ENCODE data around the gene ASIC2.

Gene ASIC2

DNA sequence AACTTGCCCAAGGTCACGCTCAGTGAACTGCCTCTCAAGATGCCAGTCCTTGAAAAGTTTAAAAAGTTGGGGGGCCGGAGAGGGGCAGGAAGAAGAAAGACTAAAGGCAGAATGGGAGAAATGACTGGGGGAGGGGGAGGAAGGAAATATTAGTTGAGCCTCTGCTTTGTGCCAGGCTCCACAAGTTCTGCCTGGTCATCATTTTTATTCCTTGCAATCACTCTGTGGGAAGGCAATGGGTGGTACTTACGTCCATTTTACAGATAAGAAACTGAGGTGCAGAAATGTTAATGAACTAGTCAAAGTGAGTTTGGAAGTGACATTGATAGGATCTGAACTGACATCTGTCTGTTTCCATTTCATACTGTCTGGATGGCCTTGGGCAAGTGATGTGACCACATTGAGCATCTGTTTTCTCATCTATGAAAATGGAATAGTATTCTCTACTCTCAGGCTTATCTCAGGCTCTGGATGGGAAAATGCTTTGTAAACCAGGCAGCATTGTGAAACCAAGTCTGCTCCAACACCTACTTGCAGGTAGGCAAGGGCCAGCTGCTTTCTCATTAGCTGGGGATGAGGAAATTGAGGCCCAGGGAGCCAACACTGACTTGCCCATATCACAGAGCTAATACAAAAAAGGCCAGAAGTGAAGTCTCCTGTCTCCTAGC is 19.2 kb downstream of the ASIC2 start:
- Histone ChIP-seq H4K20me1 (no peaks in the 10 kb centered on the region), H3K27ac (no peak overlapping the region), H3K4me1 (peaks cover 16% of the 10 kb centered on the region), H3K4me2 (no peak overlapping the region), H3K36me3 (no peaks in the 10 kb centered on the region), H3K4me3 (no peak overlapping the region), H3K9ac (no peak overlapping the region), H3K9me3 (no peaks in the 10 kb centered on the region), H3K27me3 (no peaks in the 10 kb centered on the region)
- TF ChIP-seq Cebpa-rat (IDR thresholded peaks at IDR 0.05): no peak

DNA sequence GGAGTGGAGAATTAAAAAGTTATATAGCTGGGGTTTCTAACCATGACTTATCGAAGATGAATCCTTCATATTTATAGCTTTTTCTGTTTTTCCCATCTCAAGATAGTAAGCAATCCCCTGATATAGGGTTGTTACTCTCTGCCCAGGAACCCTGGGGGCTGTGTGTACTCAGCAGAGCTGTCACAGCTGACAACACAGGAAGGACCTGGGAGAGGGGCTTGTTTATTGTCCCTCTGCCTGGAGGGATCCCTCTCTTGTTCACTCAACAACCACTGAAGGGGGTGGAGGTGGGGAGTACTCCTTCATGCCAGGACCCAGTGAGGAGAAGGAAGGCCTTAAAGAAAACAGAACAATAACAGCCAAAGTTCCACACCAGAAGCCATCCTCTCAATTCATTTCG is 19.8 kb downstream of the ASIC2 start:
- peaks cover 16% of the 10 kb centered on the region for H3K4me1 ChIP-seq
- no peak overlapping the region for H3K9ac ChIP-seq
- no peaks in the 10 kb centered on the region for H3K27me3 ChIP-seq
- no peak overlapping the region for H3K4me3 ChIP-seq
- H3K27ac ChIP-seq: no peak overlapping the region
- no peaks in the 10 kb centered on the region for H4K20me1 ChIP-seq
- H3K9me3 ChIP-seq: no peaks in the 10 kb centered on the region
- TF ChIP-seq Cebpa-rat (IDR thresholded peaks at IDR 0.05): no peak
- H3K36me3 ChIP-seq: no peaks in the 10 kb centered on the region
- H3K4me2 ChIP-seq: no peak overlapping the region

DNA sequence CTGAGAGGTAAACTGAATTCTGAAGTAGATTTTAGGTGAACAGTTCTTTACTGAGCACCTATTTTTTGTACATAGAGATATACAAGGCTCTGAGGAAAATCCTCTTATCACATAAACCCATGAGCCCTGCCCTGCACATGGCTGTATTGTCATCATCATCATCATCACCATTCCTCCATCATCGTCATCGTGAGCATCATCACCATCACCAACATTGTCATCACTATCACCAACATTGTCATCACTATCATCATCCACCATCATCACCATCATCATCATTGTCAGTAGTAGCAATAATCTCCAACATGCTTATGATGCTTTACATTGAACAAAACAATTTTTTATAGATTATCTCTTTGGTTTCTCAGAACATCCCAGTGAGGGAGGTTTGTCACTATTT is 20.7 kb downstream of the ASIC2 start:
- no peaks in the 10 kb centered on the region for H3K27me3 ChIP-seq
- H3K4me1 ChIP-seq: peaks cover 16% of the 10 kb centered on the region
- H3K4me3 ChIP-seq: no peak overlapping the region
- 0 out of 2 replicates have a peak, but pooled peaks cover 6% of the 10 kb centered on the region for H4K20me1 ChIP-seq
- no peak overlapping the region for H3K27ac ChIP-seq
- TF ChIP-seq Cebpa-rat (IDR thresholded peaks at IDR 0.05): no peak
- no peaks in the 10 kb centered on the region for H3K36me3 ChIP-seq
- no peaks in the 10 kb centered on the region for H3K9me3 ChIP-seq
- H3K4me2 ChIP-seq: no peak overlapping the region
- H3K9ac ChIP-seq: no peak overlapping the region

DNA sequence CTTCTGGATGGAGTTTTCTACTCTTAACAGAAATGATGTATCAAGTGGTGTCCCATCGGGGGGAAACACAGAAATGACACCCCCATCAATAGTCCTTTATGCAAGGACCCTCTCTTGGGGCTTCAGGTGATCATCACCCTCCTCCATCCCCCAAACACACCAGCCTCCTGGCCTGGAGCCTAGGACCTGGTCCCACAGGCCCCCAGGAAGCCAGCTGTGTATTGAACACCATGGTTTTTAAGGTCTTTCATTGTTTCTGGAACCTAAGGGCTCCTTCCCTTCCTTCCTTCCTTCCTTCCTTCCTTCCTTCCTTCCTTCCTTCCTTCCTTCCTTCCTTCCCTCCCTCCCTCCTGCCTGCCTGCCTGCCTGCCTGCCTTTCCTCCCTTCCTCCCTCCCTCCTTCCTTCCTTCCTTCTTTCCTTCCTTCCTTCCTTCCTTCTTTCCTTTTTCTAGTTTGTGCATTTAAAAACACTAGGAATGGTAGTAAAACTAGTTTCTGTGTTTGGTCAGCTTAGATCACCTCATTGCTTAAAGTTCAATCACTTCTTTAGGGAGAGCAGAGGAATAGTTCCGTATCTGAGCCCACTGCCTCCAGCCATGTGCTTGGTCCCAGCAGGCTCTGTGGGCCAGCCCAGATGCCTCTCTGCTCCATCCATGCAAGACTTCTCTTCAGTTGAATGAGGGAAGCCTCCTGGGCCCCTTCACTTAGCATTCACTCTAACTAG is 23.6 kb downstream of the ASIC2 start:
- Histone ChIP-seq H3K36me3 (no peaks in the 10 kb centered on the region), H3K9ac (no peak overlapping the region), H3K4me3 (no peak overlapping the region), H4K20me1 (peaks cover 7% of the 10 kb centered on the region; the same call in 1 of the 2 replicates), H3K4me1 (peaks cover 16% of the 10 kb centered on the region), H3K27ac (0 out of 2 replicates have a peak overlapping the region, but pooled peaks have one; percentile 27), H3K4me2 (peak overlapping the region; percentile 29; the same call in 1 of the 2 replicates), H3K9me3 (no peaks in the 10 kb centered on the region), H3K27me3 (no peaks in the 10 kb centered on the region)
- TF ChIP-seq Cebpa-rat (IDR thresholded peaks at IDR 0.05): no peak

DNA sequence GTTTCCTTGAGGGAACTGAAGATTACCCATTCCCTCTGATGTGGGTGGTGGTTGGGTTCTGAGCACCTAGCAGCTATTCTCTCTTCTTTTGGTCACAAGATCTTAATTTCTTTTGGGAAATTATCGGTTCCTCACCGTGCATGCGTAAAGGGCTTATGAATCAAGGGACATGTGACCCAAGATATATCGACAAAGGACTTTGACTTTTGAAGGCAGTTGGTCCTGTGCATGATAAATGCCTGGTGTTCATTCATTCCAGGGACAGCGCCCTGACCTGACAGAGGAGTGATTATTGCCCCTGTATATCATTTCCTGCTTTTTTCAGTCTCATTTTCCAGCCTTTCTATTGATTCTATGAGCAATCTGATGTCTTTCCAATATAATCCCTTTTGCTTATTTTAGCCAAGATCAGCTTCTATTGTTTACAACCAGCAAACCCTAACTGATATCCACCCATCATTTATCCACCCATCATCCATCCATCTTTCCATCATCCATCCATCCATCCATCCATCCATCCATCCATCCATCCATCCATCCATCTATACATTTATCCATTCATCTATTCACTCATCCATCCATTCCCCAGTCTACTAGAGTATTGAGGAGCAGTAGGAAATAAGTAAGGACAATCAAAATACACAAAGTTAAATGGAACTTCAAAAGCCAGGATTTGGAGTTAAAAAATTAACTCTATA is 25.1 kb downstream of the ASIC2 start:
- H3K36me3 ChIP-seq: no peaks in the 10 kb centered on the region
- no peak overlapping the region for H3K9ac ChIP-seq
- H3K4me2 ChIP-seq: no peak overlapping the region
- H3K9me3 ChIP-seq: no peaks in the 10 kb centered on the region
- no peaks in the 10 kb centered on the region for H3K27me3 ChIP-seq
- H3K27ac ChIP-seq: no peak overlapping the region
- H3K4me1 ChIP-seq: peaks cover 16% of the 10 kb centered on the region
- peaks cover 13% of the 10 kb centered on the region; the same call in 1 of the 2 replicates for H4K20me1 ChIP-seq
- H3K4me3 ChIP-seq: no peak overlapping the region
- no peak for TF ChIP-seq Cebpa-rat (IDR thresholded peaks at IDR 0.05)

DNA sequence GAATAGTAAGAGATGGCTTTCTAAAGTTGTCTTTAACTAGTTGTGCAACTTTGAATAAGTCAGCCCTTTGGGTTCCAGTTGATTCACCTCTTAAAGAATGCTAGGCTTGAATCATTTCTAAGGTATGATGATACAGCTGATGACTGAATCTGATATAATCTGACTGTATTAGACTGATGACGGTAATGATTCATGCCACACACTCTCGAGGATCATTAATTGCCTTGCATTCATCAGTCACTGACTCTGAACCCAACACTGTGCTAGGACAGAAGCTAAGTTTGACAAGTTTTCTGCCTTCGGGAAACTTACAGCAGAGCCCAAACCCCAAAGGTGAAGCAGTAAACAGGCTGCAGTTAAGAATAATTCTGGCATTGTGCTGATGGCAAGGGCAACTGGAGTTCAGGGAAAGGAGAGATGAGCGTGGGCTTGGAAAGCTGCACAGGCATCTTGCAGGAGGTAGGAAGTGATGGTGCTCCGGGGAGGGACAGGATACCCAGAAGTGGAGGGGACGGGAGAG is 25.8 kb downstream of the ASIC2 start:
- Histone ChIP-seq H3K4me2 (no peak overlapping the region), H3K27me3 (no peaks in the 10 kb centered on the region), H3K36me3 (no peaks in the 10 kb centered on the region), H3K27ac (no peak overlapping the region), H3K4me1 (peaks cover 16% of the 10 kb centered on the region), H3K9ac (no peak overlapping the region), H3K9me3 (no peaks in the 10 kb centered on the region), H4K20me1 (peaks cover 13% of the 10 kb centered on the region; the same call in 1 of the 2 replicates), H3K4me3 (no peak overlapping the region)
- no peak for TF ChIP-seq Cebpa-rat (IDR thresholded peaks at IDR 0.05)

DNA sequence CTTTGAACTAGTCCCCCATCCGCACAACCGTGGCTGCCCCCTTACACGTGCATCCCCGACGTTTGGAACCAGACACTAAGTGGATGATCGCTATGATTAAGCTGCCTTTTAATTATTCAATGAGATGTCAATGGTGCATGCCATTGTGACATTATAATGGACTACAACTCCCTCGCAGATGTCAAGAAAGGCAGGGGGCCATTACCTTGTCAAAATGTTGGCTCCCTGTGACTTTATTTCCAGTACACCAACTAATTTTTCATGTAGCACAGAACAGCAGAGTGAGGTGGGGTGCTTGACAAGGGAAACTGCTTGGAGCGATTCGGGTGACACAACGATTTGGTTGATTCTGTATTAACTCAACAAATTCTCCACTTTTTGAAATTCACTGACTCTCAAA is 26.5 kb downstream of the ASIC2 start:
- H3K36me3 ChIP-seq: no peaks in the 10 kb centered on the region
- no peak overlapping the region for H3K27ac ChIP-seq

DNA sequence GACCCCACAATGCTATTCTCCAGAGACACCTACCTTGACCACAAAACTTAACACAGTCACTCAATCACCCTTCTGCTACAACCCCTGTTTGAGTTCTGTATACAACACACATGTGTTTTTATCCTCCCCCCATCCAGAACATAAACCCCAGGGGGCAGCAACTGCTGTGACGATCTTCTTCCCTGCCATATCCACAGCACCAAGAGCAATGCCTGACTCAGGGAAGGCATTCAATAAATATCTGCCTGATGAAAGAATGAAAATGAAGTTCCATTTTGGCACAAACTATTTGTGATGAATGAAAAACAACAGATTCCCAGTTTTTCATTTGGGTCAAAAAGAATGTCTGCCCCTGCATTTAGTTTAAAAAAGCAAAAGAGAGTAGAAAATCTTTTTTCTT is 27.0 kb downstream of the ASIC2 start:
- Histone ChIP-seq H3K27me3 (no peaks in the 10 kb centered on the region), H3K4me1 (peaks cover 16% of the 10 kb centered on the region), H3K27ac (no peak overlapping the region), H3K9me3 (no peaks in the 10 kb centered on the region), H4K20me1 (peaks cover 13% of the 10 kb centered on the region; the same call in 1 of the 2 replicates), H3K36me3 (no peaks in the 10 kb centered on the region), H3K9ac (no peak overlapping the region), H3K4me3 (no peak overlapping the region), H3K4me2 (no peak overlapping the region)
- no peak for TF ChIP-seq Cebpa-rat (IDR thresholded peaks at IDR 0.05)

More for the DNA sequence above, 26.5 kb downstream of the ASIC2 start:
- no peaks in the 10 kb centered on the region for H3K27me3 ChIP-seq
- no peak for TF ChIP-seq Cebpa-rat (IDR thresholded peaks at IDR 0.05)
- H3K4me2 ChIP-seq: no peak overlapping the region
- H3K4me1 ChIP-seq: peaks cover 16% of the 10 kb centered on the region
- H3K4me3 ChIP-seq: no peak overlapping the region
- no peak overlapping the region for H3K9ac ChIP-seq
- H4K20me1 ChIP-seq: peaks cover 13% of the 10 kb centered on the region; the same call in 1 of the 2 replicates
- H3K9me3 ChIP-seq: no peaks in the 10 kb centered on the region

DNA sequence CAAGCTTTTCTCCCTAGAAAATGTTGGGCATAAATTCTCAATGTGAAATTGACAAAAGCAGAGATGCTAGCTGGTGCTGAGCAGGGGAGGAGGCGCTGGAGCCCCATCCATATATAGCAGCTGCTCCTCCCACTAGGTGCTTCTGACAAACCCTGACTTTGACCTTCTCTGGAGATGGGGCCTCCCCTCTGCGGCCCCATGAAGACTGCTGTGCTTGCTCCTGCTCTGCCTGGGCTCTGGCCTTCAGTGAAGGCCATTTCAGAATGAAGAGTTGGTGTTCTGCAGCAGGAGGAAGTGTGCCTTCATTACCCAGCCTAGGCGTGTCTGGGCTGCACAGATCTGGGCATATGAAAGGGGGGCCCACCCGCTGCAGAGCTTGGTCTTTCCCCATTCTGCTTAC is 29.7 kb downstream of the ASIC2 start:
- no peaks in the 10 kb centered on the region for H3K36me3 ChIP-seq
- no peak overlapping the region for H3K9ac ChIP-seq
- H3K27ac ChIP-seq: no peak overlapping the region
- H3K9me3 ChIP-seq: no peaks in the 10 kb centered on the region
- peaks cover 26% of the 10 kb centered on the region for H4K20me1 ChIP-seq
- H3K27me3 ChIP-seq: no peaks in the 10 kb centered on the region
- no peak for TF ChIP-seq Cebpa-rat (IDR thresholded peaks at IDR 0.05)
- no peaks in the 10 kb centered on the region for H3K4me1 ChIP-seq
- no peak overlapping the region for H3K4me3 ChIP-seq
- H3K4me2 ChIP-seq: no peak overlapping the region
